NCI-H1436 (cell line): Measurements from ENCODE around the gene PDE4B.
A peak's percentile ranks its signal among the peaks of the same experiment; 100 is the strongest.
"Not testable (repeated sequence)": the region's sequence is repeated elsewhere in the genome, so short reads cannot be mapped to it uniquely, and the experiment has no call there.

Source experiments
- DNase-seq: peaks from one replicate; lab custom pipeline; 2025; lab: John Stamatoyannopoulos, UW

PDE4B gene

GRCh38 chr1:66393586-66394287 is 601.0 kb downstream of the PDE4B start:
- DNase-seq, result no peak

DNA sequence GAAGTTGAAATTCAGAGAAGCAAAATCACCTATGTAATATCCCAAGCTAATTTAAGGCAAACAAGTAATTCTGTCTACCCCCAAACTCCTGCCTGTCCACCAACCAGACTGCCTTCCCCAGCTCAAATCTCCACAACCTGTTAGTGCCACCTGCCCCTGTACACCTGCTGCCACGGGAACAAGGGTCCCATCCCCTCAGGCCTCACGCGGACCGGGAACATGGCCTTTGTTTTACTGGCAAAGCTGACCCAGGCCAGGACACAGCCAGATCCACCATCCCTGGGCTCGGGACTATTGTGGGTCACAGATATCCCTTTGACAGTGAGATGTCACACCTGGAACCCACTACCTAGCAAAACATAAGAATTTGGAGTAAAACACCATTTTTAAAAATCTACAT is 601.9 kb downstream of the PDE4B start:
- DNase-seq, result no peak

DNA sequence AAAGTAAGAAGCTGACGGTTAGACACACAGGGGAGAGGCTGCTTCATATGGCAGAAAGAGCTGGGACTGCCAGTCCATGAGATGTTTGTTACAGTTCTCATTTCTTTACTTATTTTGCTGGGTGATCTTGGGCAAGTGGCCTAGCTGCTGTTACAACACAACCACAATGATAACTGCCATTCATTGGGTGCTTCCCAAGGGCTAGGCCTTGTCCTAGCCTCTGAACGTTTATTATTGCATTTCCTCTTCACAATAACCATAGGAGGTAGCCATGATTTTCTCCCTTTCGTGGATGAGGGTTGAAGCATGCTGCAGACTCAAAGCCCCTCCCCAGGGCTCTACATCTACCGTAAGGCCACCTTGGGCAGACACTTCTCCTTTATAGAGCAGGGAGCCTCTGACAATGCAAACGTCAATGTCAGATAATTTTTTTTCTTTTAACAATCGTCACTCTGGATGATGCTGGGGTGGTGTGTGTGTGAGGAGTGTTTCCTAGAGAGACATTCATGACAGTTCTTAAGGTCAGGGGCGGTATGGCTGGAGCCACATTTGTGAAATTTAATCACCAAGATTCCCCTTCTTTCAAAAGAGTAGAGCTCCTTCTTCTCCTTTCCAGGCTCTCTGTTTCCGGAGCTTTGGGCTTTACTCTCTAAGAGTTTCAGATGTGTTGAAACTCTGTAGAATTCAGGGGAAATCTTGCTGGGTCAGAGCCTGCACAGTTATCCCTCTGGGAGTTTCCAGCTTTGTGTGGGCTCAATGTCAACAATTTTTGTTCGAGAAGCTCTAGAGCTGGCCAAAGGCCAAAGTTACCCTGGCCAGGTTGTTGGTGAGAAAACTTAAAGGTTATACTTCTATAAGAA is 602.7 kb downstream of the PDE4B start:
- DNase-seq, result no peak

DNA sequence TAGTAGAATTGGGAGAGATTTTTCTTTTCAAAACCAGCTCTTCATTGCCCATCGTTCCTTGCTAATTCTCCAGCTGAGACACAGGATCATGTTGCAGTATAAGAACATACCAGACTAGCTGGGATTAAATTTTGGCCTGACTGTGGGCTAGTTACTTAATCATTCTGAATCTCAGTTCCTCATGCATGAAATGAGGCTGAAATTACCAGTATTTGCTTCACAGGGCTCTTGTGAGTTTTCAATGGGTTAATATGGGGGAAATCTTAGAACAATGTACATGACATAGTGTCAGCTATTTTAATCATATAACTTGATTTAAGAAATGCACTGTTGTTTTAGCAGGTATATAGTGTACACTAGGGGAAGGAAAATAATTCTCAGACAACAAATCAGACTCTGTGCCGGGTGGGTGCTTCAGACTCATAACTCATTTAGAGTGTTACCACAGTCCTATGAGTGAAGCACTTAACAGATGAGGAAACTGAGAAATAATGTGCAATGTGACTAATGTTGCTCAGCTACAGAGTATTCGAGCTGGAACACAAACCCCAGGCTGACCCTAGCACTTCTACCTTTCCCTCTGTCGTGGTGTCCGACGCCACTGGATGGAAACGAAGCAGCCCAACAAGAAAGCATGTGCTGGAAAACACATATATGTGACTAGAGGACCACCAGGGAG is 603.7 kb downstream of the PDE4B start:
- DNase-seq, result no peak

- DNase-seq, result no peak
Measured at GRCh38 chr1:66397192-66397591, 604.5 kb downstream of the PDE4B start.

GRCh38 chr1:66399888-66400529 is 607.3 kb downstream of the PDE4B start:
- no peak for DNase-seq

DNA sequence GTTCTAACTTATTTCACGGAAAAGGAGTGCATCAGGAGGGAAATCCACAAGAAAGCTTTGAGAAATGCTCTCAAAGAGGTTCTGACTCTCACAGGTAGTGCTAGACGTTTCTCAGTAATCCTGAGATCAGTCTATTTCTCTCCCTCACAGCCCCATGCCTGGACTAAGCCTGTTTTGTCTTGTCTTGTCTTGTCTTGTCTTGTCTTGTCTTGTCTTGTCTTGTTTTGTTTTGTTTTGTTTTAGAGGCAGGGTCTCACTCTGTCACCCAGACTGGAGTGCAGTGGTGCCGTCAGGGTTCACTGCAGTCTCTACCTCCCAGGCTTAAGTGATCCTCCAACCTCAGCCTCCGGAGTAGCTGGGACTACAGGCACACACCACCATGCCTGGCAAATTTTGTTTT is 608.0 kb downstream of the PDE4B start:
- no peak for DNase-seq

DNA sequence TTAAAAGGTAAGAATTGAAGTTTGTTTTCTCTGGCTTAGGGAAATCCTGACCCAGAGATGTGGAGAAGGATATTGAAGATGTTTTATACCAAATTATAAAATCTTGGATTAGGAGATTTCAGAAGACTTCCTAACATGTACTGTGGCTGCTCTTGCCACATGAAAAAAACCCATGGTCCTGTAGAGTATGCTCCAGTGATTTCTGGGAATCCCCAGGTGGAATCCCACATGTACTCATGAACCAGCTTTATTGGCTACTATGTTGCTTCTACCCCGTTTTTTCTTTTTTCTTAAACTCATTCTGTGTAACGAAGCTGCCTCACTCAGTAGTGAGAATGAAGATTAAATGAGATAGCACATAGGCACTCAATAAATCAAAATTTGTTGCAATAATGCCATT is 608.5 kb downstream of the PDE4B start:
- DNase-seq, result no peak

- DNase-seq, result peak; percentile 77
Measured at GRCh38 chr1:66402194-66402593, 609.5 kb downstream of the PDE4B start.

DNA sequence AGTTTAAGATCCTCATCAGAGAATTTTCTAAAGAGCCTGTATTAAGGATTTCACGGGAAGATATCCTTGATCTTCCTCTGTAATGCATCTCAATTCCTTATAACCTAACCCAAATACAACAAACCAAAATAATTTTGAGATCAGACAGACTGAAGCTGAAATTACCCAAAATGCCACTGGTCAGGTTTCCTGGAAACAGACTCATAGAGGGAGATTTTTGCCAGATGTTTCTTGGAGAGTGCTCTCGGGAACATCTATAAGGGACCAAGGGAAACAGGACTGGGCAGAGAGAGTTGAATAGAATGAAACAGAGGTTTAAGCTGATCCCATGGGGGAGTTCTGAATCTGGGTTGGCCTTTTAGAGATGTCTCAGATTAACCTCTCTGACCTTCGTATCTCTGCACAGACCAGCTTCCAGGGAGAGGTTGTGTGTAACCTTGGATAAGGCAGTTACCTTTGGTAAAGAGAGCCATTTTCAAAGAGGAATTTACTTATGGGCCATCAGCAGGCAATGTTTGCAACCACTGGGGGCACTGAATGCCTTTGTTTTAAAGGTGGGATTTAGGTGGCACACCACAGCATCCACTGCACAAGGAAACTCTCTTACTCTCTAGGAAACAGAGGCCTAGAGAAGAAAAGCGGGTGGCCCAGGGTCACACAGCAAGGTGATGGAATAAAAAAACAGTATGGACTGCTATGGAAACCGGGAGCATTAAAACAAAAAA is 610.5 kb downstream of the PDE4B start:
- DNase-seq, result no peak

DNA sequence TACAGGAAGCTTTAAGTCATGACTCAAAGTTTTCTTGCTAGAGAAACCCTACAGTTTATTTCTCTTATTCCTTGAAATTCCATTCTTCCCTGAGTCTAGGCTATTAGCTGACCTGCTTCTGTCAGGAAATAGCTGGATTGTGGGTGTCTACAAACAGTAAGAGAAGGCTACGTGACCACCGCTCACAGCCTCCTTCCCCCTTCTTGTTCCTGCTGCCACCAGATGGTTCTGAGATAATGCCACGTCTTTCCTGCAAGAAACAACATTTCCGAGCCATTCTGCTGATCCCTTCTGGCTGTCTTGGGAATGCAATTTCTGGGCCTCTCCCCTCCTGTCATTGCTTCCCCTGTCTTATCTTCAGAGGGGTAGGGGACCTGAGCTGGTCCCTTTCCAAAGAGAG is 612.4 kb downstream of the PDE4B start:
- DNase-seq, result no peak

DNA sequence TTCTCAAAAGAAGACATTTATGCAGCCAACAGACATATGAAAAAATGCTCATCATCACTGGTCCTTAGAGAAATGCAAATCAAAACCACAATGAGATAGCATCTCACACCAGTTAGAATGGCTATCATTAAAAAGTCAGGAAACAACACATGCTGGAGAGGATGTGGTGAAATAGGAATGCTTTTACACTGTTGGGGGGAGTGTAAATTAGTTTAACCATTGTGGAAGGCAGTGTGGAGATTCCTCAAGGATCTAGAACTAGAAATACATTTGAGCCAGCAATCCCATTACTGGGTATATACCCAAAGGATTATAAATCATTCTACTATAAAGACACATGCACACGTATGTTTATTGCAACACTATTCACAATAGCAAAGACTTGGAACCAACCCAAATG is 618.8 kb downstream of the PDE4B start:
- not testable (repeated sequence) for DNase-seq

DNA sequence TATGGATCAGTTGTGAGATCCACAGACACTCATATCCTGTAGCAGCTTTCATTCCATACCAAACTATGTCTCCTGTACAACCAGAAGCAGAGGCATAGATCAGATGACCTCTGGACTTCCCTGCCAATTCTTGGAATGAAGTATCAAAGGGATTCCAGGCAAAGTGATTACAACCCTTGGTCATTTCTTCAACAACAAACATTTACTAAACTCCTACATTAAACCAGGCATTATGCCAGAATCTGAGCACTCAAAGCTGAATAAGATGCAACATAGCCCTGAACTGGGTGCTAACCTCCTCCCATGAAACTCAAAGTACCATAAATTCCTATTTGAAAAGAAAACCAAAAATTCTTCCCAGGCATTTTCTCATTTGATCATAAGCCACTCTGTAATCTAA is 620.0 kb downstream of the PDE4B start:
- DNase-seq, result no peak

- DNase-seq, result no peak
Measured at GRCh38 chr1:66413136-66413837, 620.6 kb downstream of the PDE4B start.

- DNase-seq, result no peak
Measured at GRCh38 chr1:66413838-66414175, 621.1 kb downstream of the PDE4B start.

- no peak for DNase-seq
Measured at GRCh38 chr1:66415281-66415680, 622.6 kb downstream of the PDE4B start.

DNA sequence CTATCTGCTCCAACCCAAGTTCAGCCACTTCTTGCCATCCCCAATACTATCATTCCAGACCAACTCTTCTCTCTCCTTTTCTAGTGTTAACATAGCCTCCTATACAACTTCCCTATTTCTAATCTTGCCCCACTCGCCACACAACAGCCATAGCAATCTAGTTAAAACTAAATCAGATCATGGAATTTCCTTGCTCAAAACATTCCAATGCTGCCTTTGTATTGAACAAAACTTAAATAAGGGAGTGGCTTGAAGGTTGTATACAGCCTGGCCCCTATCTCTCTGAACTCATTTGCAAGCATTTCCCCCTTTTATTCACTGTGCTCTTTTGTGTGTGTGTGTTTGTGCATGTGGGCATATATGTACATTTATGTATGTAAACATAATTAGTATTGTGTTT is 623.2 kb downstream of the PDE4B start:
- no peak for DNase-seq

DNA sequence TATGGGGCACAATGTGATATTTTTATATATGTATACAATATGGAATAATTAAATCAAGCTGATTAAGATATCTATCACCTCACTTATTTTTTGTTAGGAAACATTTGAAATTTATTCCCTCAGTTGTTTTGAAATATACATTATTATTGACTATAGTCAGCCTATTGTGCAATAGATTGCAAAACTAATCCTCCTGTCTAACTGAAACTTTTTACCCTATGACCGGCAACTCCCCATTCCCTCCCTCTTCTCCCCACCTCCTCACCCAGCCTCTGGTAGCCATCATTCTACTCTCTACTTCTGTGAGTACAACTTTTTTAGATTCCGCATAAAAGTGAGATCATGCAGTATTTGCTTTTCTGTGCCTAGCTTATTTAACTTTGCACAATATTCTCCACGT is 623.6 kb downstream of the PDE4B start:
- DNase-seq, result no peak

- DNase-seq, result no peak
Measured at GRCh38 chr1:66418021-66418420, 625.3 kb downstream of the PDE4B start.

DNA sequence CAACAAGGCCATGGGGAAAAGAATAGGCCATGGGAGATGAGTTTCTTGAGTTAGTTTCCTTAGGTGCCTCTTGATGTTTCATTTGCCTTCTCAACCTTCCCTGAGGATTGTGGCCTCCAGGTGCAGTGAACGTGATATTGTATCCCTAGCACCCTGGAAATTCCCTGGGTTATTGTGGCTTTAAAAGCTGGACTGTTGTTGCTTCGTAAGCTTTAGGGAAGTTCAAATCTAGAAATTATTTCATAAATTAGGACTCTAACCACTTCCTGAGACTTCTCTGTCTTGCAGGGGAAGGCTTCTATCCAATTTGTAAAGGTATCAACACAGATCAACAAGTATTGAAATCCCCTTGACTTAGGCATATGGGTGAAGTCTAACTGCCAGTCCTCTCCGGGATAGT is 627.5 kb downstream of the PDE4B start:
- DNase-seq, result not testable (repeated sequence)

DNA sequence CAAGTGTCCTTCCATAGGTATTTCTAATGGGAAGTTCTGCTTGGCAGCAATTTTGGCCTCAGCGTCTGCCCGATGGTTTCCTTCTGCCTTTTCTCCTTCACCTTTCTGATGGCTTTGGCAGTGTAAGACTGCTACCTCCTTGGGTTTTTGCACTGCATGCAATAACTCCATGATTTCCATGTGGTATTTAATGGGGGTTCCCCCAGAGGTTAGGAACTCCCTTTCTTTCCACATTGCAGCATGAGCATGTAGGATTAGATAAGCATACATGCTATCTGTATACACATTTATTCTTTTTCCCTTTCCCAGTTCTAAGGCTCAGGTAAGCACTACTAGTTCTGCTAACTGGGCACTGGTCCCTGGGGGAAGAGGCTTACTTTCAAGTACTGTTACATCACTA is 628.2 kb downstream of the PDE4B start:
- DNase-seq, result not testable (repeated sequence)
